GM19467 (cell line): Measurements from ENCODE around the gene ACTR1B.
"Not testable (repeated sequence)": the region's sequence is repeated elsewhere in the genome, so short reads cannot be mapped to it uniquely, and the experiment has no call there.

Experiments used
- ATAC-seq: cut with Tn5 transposase; IDR thresholded peaks from one replicate; pipeline ENCODE4 v1.9.1; 2021; ENCODE audit warnings: mild to moderate bottlenecking, moderate library complexity; ENCODE audit not compliant: unreplicated experiment

Gene ACTR1B

GRCh38 chr2:97618939-97619827 lies 44.7 kb downstream of the ACTR1B start:
- ATAC-seq = not testable (repeated sequence)

DNA sequence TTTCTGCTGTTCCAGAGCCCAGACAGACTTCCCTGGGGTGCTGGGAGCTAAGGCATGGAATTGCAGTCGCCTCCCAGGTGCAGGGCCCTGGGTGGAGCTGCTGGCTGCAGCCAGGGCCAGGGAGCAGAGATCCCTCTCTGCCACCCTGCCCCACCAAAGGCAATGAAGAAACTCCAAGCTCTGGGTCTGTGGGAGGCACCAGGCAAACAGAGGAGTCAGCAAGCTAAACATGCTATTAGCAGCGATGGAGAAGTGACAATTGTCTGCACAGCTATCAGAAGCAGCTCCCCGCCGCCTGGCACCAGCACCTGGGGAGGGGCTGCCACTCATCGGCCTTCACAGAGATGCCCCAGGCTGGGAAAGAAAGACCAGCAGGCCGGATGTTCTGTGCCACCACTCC lies 45.9 kb downstream of the ACTR1B start:
- ATAC-seq = no peak

DNA sequence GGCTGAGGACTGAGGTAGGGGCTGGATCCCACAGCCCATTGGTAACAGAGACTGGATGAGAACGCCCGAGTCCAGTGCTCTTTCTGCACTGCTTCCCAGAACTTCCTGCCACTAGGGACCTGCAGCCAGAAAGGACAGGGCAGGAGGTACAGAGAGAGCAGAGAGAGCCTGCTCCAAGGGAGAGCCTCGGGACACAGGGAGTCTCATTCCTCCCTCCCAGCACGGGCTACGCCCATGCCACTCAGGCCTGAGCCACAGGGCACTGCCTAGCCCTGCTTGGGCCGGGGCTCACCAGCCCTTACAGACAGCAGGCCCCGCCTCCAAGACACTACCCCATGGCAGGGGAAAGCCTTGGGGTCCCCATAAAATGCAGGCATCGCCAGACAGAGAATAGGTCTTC lies 48.1 kb downstream of the ACTR1B start:
- ATAC-seq = not testable (repeated sequence)

DNA sequence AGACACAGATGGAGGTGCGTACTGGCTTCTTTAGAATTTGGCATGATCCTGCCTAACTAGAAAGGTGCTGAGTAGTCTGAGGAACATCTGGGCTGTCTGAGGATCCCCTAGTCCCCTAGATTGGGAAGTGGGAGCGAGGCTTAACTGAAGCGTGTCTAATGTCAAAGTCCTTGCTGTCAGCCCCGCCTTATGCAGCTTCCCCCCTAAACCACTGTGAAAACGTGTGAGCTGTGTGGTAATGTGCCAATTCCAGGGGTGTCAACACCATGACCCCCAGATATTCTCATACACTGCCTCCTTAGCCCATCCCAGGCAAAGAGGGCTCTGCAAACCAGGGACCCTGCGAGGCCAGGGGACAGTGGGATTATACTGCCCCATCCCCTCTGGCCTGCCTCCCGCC lies 51.9 kb downstream of the ACTR1B start:
- not testable (repeated sequence) for ATAC-seq

DNA sequence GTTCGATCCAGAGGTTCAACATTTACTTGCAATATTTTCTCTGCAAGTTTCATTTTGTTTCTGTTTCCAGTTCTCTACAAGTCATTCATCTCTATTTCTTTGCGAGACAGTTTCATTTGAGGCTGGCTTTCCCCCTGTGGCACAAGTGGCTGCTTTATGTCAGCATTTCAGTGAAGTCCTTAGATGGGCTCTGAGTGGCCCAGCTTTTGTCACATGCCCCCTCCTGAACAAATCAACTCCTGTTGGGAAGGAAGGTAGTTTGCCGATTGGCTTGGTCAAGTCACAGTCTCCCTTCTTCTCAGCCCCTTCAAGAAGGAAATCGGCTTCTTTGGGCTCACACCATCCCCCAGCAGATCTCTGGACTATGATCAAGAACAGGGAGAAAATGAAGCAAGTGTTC lies 55.1 kb downstream of the ACTR1B start:
- ATAC-seq = not testable (repeated sequence)
